NCI-H524 (cell line): Measurements from ENCODE around the gene SLC29A1.

ENCODE experiments used
- DNase-seq, 2 experiments: peaks; one replicate each; lab custom pipeline; 2025; lab: John Stamatoyannopoulos, UW

SLC29A1 gene

DNA sequence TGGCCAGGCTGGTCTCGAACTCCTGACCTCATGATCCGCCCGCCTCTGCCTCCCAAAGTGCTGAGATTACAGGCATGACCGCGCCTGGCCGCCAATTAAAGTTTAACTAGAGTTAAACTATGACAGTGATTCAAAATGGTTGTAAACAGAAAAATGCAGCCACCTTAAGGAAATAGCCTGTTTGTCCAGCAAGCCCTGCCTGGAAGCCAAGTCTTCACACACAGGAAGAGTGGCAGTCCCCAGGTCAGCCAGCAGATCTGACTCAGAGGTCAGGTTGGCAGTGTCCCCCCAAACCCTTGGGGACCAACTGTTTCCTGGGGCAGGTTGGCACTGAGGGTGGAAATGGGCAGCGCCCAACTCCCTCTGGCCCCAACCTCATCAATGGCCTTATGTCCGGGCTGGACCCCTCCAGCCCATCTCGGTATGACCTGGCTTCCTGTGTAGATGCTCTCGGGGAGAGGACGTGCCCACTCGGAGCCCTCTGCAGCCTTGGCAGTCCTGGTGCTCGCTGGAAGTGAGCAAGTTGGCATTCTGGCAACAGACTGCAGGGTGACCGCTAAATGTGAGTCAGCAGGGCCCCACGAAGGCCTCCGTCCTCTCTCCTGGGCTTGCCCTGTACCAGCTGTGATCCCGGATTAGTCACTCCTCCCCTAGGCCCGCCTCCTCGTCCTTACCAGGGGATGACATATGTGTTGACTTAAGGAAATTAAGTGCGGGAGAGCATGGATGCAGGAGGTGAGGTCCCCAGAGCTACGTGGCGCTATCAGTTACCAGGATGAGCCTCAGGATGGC lies 13.8 kb downstream of the SLC29A1 start:
- peak; percentile 94 to 96 for DNase-seq

DNA sequence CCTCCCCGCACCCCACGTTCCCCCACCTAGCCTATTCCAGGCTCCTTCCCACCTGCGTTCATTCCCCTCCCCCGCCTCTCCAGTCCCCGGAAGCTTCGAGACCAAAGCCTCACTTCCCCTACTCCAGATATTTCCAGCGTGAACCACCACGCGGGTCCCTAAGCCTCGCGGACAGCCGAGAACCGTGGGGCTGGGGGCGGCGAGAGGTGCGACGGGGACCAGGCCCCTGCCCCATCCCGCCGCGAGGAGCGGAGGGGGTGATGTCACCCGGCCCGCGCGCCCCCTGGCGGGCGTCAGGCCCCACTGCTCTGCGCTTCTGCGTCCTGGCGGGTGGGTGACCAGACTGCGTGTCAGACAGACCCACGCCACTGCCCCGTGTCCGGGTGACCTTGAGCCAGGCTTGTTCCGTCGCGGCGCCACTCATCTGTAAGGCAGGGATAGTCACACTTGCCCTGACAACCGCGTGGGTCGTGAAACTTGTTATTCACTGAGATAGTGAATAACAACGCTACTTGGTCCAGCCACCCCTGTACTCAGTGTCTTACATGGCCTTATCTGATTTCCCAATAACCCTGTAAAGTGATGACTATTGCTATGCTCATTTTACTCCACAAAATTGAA lies 14.5 kb downstream of the SLC29A1 start:
- DNase-seq = peak; percentile 60 to 79

DNA sequence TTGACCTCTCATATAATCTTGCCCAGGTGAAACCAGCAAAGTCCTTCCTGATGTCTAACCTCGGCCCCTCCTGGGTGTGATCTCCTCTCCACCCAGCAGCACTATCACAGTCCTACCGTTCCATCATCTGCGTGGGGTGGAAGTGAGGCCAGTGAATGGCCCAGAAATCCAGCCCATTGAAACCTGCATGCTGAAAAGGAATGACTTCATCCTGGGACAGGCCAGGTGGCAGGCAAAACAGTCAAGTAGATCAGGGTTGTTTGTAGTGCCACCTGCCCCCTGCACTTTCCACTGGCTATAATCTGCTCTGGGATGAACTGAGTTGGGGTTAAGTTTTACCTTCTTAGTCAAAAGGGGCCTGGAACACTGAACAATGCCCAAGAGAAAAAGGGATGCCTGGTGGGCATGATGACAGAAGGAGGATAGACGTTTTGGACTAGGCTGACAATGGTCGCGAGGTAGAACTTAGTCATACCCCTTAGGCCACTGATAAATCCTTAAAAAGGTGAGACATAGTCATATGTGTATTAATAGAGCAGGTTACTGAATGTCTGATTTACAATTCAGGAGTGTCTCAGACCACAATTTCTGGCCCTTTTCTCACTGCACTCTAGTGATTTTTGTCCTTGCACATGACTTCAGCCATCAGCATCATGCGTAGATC lies 15.4 kb downstream of the SLC29A1 start:
- peak in 1 of 2 experiments; percentile 51 for DNase-seq

DNA sequence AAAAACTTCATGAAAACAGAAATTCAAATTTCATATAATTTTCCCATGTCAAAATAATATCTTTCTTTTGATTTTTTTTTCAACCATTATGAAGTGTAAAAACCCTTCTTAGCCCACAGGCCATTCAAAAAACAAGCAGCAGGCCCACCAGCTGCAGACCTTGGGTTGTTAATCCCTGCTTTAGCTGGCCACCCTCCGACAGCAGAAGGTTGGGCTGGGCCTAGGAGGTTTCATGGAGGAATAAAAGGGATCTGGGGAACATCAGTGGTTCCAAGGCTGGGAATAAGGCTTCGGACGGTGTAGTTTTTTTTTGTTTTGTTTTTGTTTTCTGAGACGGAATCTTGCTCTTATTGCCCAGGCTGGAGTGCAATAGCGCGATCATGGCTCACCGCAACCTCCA lies 19.9 kb downstream of the SLC29A1 start:
- peak; percentile 51 to 78 for DNase-seq

DNA sequence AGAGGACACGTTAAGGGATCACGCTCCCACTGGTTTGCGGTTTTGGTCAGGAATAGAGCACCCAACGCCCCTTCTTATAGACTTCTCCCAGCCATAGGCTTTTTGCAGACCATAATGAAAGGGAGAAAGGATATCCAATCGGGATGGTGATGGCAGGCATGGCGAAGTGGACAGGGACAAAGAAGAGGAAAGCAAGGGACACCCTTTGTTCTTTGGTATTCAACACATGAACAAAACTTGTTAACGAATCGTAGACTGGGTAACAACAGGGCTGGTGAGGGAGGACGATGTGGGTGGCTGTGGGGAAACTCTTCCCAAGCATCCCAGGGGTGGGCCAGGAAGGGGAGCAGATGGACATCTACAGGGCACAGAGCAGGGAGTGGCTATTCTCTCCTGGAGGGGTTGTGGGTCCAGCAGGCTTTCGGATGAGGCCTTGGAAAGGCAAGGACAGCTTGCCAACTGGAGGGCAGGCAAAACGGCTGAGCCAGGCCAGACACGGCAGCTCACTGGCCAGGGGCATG lies 22.1 kb downstream of the SLC29A1 start:
- no peak for DNase-seq

DNA sequence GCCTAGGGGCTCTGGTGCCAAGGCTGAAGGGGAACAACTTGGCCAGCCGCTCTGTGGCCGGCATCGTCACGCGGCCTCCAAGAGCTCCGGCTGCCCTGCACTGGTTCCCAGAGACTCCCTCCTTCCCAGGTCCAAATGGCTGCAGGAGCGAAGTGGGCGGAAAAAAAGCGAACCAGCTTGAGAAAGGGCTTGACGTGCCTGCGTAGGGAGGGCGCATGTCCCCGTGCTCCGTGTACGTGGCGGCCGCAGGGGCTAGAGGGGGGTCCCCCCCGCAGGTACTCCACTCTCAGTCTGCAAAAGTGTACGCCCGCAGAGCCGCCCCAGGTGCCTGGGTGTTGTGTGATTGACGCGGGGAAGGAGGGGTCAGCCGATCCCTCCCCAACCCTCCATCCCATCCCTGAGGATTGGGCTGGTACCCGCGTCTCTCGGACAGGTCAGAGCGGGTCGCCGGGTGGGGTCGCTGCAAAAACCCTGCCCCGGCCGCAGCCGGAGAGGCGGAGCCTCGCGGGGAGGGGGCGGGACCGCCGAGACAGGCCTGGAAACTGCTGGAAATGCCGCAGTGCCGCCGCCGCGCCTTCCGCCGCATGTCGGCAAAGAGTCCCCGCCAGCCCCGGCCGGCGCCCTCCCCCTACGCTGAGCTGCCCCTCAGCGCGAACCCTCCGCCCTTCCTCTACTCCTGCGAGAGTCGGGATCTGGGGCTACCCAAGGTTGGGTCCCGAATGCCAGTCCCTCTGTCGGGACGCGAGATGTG lies 22.7 kb downstream of the SLC29A1 start:
- peak; percentile 70 to 85 for DNase-seq

DNA sequence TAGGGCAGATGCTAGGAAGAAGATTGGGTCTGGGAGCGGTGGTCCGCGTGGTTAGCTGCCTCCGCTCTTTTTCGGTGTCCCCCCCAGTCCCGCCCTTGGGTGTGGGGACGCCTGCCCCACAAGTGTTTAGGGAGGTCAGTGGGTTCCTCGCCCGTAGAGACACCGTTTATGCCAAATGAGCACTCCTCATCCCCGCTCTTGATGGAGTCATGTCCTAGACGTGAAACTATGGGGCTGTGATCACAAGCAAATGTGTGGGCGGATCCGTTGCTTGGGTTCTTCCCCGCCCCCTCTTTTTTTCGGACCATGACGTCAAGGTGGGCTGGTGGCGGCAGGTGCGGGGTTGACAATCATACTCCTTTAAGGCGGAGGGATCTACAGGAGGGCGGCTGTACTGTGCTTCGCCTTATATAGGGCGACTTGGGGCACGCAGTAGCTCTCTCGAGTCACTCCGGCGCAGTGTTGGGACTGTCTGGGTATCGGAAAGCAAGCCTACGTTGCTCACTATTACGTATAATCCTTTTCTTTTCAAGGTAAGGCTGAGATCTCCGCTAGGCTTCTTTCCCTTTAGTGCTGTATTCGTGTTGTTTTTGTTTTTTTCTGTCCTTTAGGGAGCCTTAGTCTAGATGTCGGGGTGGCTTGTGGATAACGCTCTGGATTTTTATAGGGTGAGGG lies 23.4 kb downstream of the SLC29A1 start, which contains the start of gene HSP90AB1:
Gene HSP90AB1, plus strand, starts transcription at position 439 of the 675 bp plus-strand sequence. CDS start 1,529 bp downstream, outside the sequence.
- DNase-seq = peak; percentile 92 to 98

DNA sequence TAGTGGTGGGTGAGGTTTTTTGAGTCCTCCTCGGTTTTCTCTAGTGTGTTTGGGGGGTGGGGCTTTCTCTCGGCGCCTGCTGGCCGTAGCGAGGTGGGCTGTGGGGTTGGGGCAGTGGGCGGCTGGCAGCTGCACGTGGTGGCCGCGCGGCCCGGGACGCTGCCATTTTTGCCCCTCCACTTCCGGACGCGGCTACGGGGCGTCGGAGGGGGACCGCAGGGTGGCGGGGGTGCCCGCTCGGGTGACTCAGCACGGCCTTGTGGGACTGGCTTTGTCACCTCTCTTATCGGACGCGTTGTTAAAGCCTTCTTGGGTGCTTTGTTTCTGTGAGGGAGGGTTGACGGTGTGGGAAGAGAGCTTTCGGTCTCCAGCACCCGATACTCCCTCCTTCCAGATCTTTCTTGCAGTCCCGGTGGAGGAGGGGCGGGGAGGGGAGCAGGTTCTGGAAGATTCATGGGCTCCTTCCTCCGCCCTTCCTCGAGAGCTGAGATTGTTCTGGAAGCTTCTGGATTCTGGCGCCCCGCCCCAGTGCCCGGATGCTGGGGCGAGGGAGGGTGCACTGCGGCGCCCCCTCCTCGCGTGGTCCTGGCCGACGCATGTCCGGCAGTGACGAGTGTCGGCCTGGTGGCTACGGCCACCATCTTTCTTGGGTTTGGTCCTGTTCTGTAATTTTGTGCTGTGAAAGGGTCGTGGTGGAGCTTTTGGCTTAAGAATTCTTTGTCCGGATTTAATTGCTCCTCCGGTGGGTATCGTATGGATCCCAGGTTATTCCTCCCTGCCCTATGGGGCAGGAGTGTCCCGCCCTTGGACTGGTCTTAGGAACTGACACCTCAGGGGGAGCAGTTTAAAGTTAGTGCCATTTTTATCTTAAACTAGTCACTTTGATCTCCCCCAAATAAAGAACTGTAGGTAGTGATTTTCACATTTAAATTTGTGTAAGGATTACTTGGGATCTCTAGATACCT lies 24.2 kb downstream of the SLC29A1 start:
- peak in 1 of 2 experiments; percentile 33 for DNase-seq

DNA sequence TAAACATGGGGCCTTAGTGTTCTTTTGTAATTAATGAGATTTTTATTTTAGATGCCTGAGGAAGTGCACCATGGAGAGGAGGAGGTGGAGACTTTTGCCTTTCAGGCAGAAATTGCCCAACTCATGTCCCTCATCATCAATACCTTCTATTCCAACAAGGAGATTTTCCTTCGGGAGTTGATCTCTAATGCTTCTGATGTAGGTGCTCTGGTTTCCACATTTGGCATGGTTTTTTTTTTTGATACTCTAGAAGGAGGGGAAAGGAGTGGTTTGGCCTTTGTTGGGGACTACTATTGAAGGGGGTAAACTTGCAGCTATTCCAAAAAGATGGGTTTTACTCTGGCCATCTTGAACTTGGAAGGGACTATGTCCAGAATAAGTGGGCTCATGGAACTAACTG lies 25.2 kb downstream of the SLC29A1 start:
- DNase-seq = no peak

DNA sequence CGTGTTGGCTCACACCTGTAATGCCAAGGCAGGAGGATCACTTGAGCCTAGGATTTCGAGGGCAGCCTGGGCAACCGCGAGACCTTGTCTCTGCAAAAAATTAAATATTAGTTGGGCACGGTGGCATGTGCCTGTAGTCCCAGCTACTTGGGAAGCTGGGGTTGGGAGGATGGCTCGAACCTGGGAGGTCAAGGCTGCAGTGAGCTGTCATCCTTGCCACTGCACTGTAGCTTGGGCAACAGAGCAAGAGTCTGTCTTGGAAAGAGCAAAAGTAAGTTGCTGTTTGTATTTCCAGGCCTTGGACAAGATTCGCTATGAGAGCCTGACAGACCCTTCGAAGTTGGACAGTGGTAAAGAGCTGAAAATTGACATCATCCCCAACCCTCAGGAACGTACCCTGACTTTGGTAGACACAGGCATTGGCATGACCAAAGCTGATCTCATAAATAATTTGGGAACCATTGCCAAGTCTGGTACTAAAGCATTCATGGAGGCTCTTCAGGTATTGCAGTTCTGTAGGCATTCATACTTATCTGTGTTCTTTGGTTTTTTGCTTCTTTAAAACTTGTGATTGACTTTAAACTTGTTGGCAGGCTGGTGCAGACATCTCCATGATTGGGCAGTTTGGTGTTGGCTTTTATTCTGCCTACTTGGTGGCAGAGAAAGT lies 25.8 kb downstream of the SLC29A1 start:
- no peak for DNase-seq

DNA sequence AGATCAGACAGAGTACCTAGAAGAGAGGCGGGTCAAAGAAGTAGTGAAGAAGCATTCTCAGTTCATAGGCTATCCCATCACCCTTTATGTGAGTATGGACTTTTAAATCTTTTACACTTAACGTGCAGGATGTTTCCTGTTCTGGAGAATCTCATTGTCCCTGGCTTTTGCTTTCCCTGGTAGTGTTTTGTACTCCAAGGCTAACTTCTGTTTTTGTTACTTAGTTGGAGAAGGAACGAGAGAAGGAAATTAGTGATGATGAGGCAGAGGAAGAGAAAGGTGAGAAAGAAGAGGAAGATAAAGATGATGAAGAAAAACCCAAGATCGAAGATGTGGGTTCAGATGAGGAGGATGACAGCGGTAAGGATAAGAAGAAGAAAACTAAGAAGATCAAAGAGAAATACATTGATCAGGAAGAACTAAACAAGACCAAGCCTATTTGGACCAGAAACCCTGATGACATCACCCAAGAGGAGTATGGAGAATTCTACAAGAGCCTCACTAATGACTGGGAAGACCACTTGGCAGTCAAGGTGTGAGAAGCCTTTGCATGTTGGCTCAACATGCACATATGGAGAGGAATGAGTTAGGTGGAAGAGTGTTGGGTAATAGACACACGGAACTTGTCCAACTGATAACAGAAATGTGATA lies 26.8 kb downstream of the SLC29A1 start:
- no peak for DNase-seq

DNA sequence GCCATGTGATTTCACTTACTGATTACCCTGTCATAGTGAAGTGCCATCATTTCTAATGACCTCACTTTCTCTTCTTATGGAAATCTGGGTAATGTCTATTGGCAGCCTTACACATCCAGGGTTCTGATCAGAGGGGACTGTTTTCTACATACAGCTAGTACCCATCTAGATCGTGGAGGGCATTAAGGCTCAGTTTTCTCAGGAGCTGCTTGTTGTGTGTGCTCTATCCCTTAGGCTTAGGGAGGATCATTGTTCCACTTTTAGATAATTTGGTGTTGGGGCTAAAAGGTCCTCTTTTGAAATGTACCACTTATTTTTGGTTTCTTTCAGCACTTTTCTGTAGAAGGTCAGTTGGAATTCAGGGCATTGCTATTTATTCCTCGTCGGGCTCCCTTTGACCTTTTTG lies 27.3 kb downstream of the SLC29A1 start:
- DNase-seq = no peak

DNA sequence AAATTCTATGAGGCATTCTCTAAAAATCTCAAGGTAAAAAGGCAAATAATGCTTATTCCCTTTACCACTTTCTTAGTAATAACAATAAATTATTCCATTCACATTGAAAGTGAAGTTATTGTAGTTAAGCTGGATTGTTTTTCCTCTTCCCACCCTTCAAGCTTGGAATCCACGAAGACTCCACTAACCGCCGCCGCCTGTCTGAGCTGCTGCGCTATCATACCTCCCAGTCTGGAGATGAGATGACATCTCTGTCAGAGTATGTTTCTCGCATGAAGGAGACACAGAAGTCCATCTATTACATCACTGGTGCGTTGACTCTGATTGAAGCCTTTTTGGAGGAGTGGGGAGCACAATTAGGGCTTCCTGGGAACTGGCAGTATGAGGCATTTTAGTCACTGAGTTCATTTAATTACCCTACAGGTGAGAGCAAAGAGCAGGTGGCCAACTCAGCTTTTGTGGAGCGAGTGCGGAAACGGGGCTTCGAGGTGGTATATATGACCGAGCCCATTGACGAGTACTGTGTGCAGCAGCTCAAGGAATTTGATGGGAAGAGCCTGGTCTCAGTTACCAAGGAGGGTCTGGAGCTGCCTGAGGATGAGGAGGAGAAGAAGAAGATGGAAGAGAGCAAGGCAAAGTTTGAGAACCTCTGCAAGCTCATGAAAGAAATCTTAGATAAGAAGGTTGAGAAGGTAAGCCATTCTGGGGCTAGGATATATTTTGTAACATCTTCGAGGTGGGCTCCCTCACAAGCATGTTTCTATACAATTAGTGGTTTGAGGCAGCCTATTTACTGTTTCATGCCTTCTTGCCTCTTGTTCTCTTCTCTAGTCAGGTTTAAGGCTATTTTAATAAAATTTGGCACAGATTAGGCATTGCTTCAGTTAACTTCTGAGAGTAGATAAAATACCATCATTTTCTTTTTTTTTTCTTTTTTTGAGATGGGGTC lies 28.5 kb downstream of the SLC29A1 start:
- DNase-seq = no peak

DNA sequence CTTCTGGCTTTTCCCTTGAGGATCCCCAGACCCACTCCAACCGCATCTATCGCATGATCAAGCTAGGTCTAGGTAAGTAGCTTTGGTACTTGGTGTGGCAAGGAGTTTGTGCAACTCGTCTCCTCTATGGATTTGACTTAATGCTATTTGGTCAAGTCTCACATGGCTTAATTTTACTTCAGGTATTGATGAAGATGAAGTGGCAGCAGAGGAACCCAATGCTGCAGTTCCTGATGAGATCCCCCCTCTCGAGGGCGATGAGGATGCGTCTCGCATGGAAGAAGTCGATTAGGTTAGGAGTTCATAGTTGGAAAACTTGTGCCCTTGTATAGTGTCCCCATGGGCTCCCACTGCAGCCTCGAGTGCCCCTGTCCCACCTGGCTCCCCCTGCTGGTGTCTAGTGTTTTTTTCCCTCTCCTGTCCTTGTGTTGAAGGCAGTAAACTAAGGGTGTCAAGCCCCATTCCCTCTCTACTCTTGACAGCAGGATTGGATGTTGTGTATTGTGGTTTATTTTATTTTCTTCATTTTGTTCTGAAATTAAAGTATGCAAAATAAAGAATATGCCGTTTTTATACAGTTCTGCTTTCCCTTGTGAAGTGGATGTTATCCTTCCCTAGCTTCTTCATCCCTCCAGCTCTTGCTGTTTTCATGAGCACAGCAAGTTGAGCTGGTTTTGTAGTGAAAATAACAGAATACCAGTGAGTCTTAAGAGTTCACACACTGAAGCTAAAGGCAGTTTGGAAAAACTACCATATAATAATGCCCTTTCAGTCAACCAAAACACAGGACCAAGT lies 30.1 kb downstream of the SLC29A1 start:
- peak in 1 of 2 experiments; percentile 57 for DNase-seq

DNA sequence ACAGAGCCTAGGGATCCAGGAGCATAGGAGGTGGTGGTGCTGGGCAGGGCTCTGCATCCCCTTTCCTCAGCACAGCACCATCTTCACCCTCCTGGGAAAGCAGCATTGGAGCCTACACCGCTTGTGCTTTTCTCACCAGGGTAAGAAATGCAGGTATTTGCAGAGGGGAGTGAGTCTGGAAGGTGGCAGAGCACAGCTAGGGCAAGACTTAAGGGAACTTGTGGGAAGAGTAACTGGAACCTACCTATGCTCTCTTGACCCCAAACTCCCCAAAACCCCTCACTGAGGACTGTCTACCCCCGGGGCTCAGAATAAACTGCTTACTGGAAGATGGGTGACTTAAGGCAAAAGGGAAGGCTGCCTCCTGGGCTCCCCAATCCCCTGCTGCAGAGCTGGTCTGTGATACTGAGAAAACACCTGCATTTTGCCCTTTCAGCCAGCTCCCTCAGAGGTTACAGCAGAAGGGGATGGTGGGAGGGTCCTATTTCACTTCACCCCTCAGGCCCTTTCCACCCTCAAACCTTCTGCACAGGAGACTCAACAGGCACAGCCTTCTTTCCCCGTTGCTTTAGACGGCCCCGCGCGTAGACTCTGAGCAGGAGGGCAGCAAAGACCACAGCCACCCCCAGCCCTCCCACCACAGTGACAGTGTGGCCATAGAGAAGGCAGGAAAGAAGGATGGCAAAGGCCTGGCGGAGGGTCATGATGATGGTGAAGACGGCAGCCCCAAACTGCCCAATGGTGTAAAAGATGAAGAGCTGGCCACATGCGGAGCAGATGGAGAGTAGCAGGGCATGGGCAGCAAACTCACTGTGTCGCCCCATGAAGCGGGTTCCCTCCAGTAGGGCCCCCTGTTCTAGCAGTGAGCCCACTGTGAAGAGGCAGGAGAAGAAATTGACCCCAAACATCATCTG lies 31.1 kb downstream of the SLC29A1 start:
- DNase-seq = peak in 1 of 2 experiments; percentile 26
